ENCODE data around the gene GSTT2B.
"Not testable (repeated sequence)": the region's sequence is repeated elsewhere in the genome, so short reads cannot be mapped to it uniquely, and the experiment has no call there.

GSTT2B gene

DNA sequence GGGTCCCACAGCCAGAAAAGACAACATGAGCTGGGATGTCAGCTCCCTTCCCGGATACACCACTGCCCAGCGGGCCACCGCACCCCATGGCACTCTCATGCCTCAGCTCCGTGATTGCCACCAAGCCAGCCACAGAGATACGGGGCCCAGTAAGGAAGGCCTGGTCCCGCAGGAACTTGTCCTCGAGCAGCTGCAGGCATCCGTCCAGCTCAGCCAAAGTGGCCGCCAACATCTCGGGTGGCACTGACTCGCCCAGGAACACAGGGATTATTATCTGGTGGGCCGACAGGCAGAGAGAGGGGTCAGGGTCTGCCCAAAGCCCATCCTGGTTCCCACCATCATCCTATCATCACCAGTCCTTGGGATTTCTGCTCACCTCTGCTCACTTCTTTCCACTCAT lies 16.3 kb upstream of the GSTT2B start:
- not testable (repeated sequence) for H2BK12ac ChIP-seq (ENCODE audit: low read length in 2 of 2); H3K9me3 ChIP-seq (ENCODE audit: control insufficient read depth, low read length); H3K18ac ChIP-seq (ENCODE audit: low read depth in 1 of 2, low read length in 2 of 2); H2AK5ac ChIP-seq (ENCODE audit: low read length, severe bottlenecking); DNase-seq; H3K79me1 ChIP-seq (replicated peaks; ENCODE audit: low read length, poor library complexity, severe bottlenecking); H3K4me3 ChIP-seq (ENCODE audit: insufficient read depth in 1 of 2, low read depth in 1 of 2, low read length in 2 of 2); H2AFZ ChIP-seq (ENCODE audit: low read depth, low read length); H2BK5ac ChIP-seq (ENCODE audit: low read depth, low read length, poor library complexity, severe bottlenecking); H3K9ac ChIP-seq (ENCODE audit: low read length); H3K4ac ChIP-seq (ENCODE audit: low read depth in 1 of 2, low read length in 2 of 2); H3K4me1 ChIP-seq (ENCODE audit: control insufficient read depth, insufficient read depth, low read depth, low read length); H4K91ac ChIP-seq (ENCODE audit: low read length); H2BK120ac ChIP-seq (ENCODE audit: low read depth, low read length); H3K27ac ChIP-seq (ENCODE audit: low read length, poor library complexity, severe bottlenecking); H3K27me3 ChIP-seq (ENCODE audit: control insufficient read depth in 1 of 2, insufficient read depth in 1 of 2, low read length in 2 of 2); H3K14ac ChIP-seq (ENCODE audit: low read length in 2 of 2); H3K4me2 ChIP-seq (ENCODE audit: low read length, poor library complexity, severe bottlenecking); H4K8ac ChIP-seq (ENCODE audit: low read length); H3K36me3 ChIP-seq (ENCODE audit: control insufficient read depth in 1 of 2, insufficient read depth in 2 of 2, low read depth in 1 of 2, low read length in 2 of 2); H2BK15ac ChIP-seq (ENCODE audit: low read depth, poor library complexity, severe bottlenecking); H3K23ac ChIP-seq (ENCODE audit: low read length in 2 of 2)
- no CpG with 5 or more reads among the region's 12 CpGs for WGBS

DNA sequence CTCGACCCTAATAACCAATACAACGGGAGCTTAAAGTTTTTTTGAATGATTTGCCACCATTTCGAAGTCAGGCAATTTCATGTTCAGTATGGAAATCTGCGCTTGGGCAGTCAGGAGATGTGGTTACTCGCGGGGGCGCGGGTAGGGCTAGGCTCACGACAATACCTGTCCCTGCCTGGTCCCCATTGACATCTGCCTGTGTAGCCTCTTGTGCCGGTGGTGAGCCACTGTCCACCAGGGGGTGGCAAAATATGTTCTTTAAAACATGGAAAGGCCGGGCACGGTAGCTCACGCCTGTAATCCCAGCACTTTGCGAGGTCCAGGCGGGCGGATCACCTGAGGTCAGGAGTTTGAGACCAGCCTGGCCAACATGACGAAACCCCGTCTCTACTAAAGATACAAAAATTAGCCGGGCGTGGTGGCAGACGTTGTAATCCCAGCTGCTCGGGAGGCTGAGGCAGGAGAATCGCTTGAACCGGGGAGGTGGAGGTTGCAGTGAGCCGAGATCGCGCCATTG lies 13.9 kb upstream of the GSTT2B start:
- not testable (repeated sequence) for H3K14ac ChIP-seq (ENCODE audit: low read length in 2 of 2); H3K4me1 ChIP-seq (ENCODE audit: control insufficient read depth, insufficient read depth, low read depth, low read length); H3K4me3 ChIP-seq (ENCODE audit: insufficient read depth in 1 of 2, low read depth in 1 of 2, low read length in 2 of 2); H3K9me3 ChIP-seq (ENCODE audit: control insufficient read depth, low read length); H2BK12ac ChIP-seq (ENCODE audit: low read length in 2 of 2); H3K9ac ChIP-seq (ENCODE audit: low read length); H2BK5ac ChIP-seq (ENCODE audit: low read depth, low read length, poor library complexity, severe bottlenecking); H2BK15ac ChIP-seq (ENCODE audit: low read depth, poor library complexity, severe bottlenecking); H4K8ac ChIP-seq (ENCODE audit: low read length); H3K79me1 ChIP-seq (replicated peaks; ENCODE audit: low read length, poor library complexity, severe bottlenecking); H2BK120ac ChIP-seq (ENCODE audit: low read depth, low read length); H3K27ac ChIP-seq (ENCODE audit: low read length, poor library complexity, severe bottlenecking); H2AK5ac ChIP-seq (ENCODE audit: low read length, severe bottlenecking); H4K91ac ChIP-seq (ENCODE audit: low read length); DNase-seq; H3K4ac ChIP-seq (ENCODE audit: low read depth in 1 of 2, low read length in 2 of 2); H2AFZ ChIP-seq (ENCODE audit: low read depth, low read length); H3K4me2 ChIP-seq (ENCODE audit: low read length, poor library complexity, severe bottlenecking); H3K18ac ChIP-seq (ENCODE audit: low read depth in 1 of 2, low read length in 2 of 2); H3K27me3 ChIP-seq (ENCODE audit: control insufficient read depth in 1 of 2, insufficient read depth in 1 of 2, low read length in 2 of 2); H3K23ac ChIP-seq (ENCODE audit: low read length in 2 of 2)
- no CpG with 5 or more reads among the region's 27 CpGs for WGBS
- H3K36me3 ChIP-seq (ENCODE audit: control insufficient read depth in 1 of 2, insufficient read depth in 2 of 2, low read depth in 1 of 2, low read length in 2 of 2): peaks cover 19 to 22% of the 10 kb centered on the region in 2 experiments

DNA sequence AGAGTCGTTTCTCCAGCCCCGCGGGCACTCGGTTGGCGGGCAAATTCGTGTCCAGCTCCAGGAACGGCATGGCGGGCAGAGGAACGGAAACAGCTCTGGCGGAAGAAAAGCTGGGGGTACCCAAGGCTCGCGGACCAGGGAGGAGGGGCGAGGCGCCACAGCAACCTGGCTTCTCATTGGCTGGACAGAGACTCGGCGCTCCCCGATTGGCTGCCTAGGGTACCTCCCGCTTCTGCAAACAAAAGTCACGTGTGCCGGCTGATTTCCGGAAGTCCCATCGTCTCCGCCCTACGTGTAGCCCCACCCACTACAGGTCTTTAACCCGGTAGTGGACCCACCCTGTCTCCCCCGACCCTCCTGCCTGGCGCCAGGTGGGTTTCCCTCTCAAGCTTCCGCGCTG lies 13.3 kb upstream of the GSTT2B start, which contains the start of gene DDT:
DDT (minus strand) TSS at position 97 of the 400 bp plus-strand sequence; CDS start at position 70, 27 bp downstream.
- H2AK5ac ChIP-seq (ENCODE audit: low read length, severe bottlenecking); H3K4me3 ChIP-seq (ENCODE audit: insufficient read depth in 1 of 2, low read depth in 1 of 2, low read length in 2 of 2); H3K27ac ChIP-seq (ENCODE audit: low read length, poor library complexity, severe bottlenecking); H2BK120ac ChIP-seq (ENCODE audit: low read depth, low read length); H3K14ac ChIP-seq (ENCODE audit: low read length in 2 of 2); H2BK15ac ChIP-seq (ENCODE audit: low read depth, poor library complexity, severe bottlenecking); H3K4me2 ChIP-seq (ENCODE audit: low read length, poor library complexity, severe bottlenecking); H3K79me1 ChIP-seq (replicated peaks; ENCODE audit: low read length, poor library complexity, severe bottlenecking); DNase-seq; H2BK12ac ChIP-seq (ENCODE audit: low read length in 2 of 2); H3K9ac ChIP-seq (ENCODE audit: low read length); H3K4me1 ChIP-seq (ENCODE audit: control insufficient read depth, insufficient read depth, low read depth, low read length); H4K8ac ChIP-seq (ENCODE audit: low read length); H3K18ac ChIP-seq (ENCODE audit: low read depth in 1 of 2, low read length in 2 of 2); H2AFZ ChIP-seq (ENCODE audit: low read depth, low read length); H3K4ac ChIP-seq (ENCODE audit: low read depth in 1 of 2, low read length in 2 of 2); H3K23ac ChIP-seq (ENCODE audit: low read length in 2 of 2); H2BK5ac ChIP-seq (ENCODE audit: low read depth, low read length, poor library complexity, severe bottlenecking); H3K9me3 ChIP-seq (ENCODE audit: control insufficient read depth, low read length); H3K27me3 ChIP-seq (ENCODE audit: control insufficient read depth in 1 of 2, insufficient read depth in 1 of 2, low read length in 2 of 2); H4K91ac ChIP-seq (ENCODE audit: low read length): not testable (repeated sequence)
- no CpG with 5 or more reads among the region's 29 CpGs for WGBS
- H3K36me3 ChIP-seq (ENCODE audit: control insufficient read depth in 1 of 2, insufficient read depth in 2 of 2, low read depth in 1 of 2, low read length in 2 of 2): peaks cover 25 to 27% of the 10 kb centered on the region in 2 experiments

DNA sequence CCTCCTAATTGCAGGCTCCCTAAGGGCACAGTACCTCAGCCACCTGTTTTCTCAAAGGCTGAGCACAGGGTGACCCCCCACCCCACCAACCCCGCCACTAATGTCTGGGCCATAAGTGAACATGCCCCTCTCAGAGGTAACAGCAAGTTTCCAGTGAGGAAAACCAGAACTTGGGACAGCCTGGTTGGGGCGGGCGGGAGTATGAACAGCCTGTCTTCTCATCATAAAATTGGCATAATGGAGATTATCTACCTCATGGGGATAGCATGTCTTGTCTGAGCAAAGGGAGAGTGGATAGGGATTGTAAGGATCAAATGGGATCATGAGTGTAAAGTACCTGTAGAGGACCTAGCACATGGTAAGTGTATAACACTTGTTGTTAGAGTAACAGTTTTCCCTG lies 10.9 kb upstream of the GSTT2B start:
- H4K8ac ChIP-seq (ENCODE audit: low read length); H3K9me3 ChIP-seq (ENCODE audit: control insufficient read depth, low read length); H2BK15ac ChIP-seq (ENCODE audit: low read depth, poor library complexity, severe bottlenecking); H3K27ac ChIP-seq (ENCODE audit: low read length, poor library complexity, severe bottlenecking); DNase-seq; H3K4me1 ChIP-seq (ENCODE audit: control insufficient read depth, insufficient read depth, low read depth, low read length); H3K4me3 ChIP-seq (ENCODE audit: insufficient read depth in 1 of 2, low read depth in 1 of 2, low read length in 2 of 2); H3K4me2 ChIP-seq (ENCODE audit: low read length, poor library complexity, severe bottlenecking); H3K14ac ChIP-seq (ENCODE audit: low read length in 2 of 2); H2AFZ ChIP-seq (ENCODE audit: low read depth, low read length); H4K91ac ChIP-seq (ENCODE audit: low read length); H3K23ac ChIP-seq (ENCODE audit: low read length in 2 of 2); H2BK120ac ChIP-seq (ENCODE audit: low read depth, low read length); H2BK12ac ChIP-seq (ENCODE audit: low read length in 2 of 2); H3K4ac ChIP-seq (ENCODE audit: low read depth in 1 of 2, low read length in 2 of 2); H3K18ac ChIP-seq (ENCODE audit: low read depth in 1 of 2, low read length in 2 of 2); H2BK5ac ChIP-seq (ENCODE audit: low read depth, low read length, poor library complexity, severe bottlenecking); H3K9ac ChIP-seq (ENCODE audit: low read length); H2AK5ac ChIP-seq (ENCODE audit: low read length, severe bottlenecking); H3K27me3 ChIP-seq (ENCODE audit: control insufficient read depth in 1 of 2, insufficient read depth in 1 of 2, low read length in 2 of 2): not testable (repeated sequence)
- Histone ChIP-seq H3K36me3 (ENCODE audit: control insufficient read depth in 1 of 2, insufficient read depth in 2 of 2, low read depth in 1 of 2, low read length in 2 of 2) (peaks cover 29 to 31% of the 10 kb centered on the region in 2 experiments), H3K79me1 (replicated peaks; ENCODE audit: low read length, poor library complexity, severe bottlenecking) (peaks cover 10% of the 10 kb centered on the region)
- WGBS: 100% methylated on average over 3 of the region's 3 CpGs

All from mesenchymal stem cell (in vitro differentiated cells and primary cell).